ENCODE results near the gene DOCK1.
"Not testable (repeated sequence)": the region's sequence is repeated elsewhere in the genome, so short reads cannot be mapped to it uniquely, and the experiment has no call there.

DOCK1 gene

DNA sequence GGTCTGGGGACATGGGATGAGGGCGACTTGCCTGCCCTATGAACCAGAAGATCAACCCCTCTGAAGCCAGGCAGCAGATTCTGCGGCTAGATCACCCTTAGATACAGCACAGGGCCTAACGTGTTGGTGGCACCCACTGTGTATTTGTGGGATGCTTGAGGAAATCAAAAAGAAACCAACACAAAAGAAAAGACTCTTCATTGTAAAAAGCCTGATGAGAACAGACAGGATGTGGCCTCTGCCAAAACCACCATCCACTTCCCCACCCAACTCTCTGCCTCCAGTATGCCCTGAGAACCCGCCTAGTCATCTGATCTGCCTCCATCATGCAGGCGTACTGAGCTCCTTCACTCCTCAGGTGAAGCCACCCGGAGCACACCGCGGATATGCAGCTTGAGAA is 388.4 kb downstream of the DOCK1 start:
- DNase-seq, result peak; percentile 16

DNA sequence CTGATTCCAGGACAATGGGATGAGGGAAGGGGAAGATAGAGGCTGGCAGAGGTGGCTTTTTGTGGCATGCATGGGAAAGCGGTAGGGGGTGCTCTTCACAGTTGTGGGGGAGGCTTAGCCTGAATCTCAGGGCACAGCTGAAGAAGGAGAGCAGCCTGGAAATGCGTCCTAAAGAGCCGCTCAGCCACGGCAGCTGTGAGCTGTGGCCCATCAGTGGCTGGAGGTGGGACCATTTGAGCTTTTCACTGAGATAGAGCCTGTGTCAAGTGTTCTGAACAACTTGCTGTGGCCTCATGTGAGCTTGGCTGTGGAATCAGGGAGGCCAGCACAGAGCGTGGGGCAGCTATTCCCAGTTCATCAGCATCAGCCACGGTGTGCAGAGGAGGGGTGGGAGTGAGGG is 391.5 kb downstream of the DOCK1 start:
- no peak for DNase-seq

DNA sequence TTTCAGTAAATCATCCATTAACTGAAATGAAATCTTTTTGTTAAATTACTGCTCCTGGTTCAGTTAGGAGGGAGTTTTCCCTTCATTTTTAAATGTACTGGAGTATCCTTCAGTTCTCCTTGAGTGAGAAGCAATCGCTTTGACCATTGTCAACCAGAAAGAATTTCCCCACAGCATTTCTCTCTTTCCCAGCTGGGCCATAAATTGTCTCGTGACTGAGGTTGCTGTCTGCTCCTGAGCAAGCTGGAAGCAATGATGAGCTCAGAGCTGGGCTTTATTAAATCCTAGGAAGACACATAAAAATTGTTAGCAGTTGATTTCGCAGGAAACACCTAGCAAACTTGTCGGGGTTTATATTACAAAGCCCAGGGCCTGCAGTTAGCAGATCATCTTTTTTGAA is 393.2 kb downstream of the DOCK1 start:
- DNase-seq, result no peak

DNA sequence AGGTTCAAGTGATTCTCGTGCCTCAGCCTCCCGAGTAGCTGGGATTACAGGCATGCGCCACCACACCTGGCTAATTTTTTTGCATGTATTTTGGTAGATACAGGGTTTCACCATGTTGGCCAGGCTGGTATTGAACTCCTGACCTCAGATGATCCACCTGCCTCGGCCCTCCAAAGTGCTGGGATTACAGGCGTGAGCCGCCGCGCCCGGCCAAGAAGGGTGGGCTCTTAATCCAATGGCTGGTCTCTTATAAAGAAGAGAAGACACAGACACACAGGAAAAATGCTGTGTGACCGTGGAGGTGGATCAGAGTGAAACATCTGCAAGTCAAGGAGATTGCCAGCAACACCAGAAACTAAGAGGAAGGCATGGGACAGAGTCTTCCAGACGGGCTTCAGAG is 394.0 kb downstream of the DOCK1 start:
- not testable (repeated sequence) for DNase-seq

DNA sequence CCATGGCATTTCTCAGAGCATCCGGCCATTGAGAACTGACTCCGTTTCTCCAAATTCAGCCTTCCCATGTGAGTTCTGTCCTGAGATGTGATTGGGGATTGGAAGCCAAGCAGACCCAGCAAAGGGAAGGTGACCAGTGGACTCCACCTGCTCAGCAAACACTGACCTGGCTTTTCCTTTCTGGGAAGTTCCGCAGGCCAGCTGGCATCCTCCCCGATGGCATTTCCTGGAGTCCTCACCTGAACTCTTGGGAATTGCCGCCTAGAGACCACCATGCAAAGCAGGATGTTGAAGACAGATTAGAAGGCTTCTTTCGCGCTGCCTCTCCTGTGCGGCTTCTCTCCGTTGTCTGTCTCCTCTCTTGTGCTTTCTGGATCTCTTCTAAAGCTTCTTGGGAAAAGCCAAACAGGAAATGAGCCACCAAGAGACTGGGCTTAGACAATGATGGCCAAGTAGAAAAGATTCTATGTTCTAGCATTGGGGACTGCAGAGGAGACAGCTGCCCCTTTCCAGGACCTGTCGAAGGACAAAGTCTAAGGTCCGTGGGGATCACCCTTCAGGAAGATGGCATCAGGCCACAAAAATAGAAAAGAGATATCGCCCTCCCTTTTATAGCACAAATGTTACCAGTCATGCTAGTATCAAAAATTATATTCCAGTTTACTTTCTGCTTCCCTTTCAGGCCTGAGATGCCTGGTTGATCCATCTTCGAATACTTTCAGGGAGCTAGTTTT is 394.9 kb downstream of the DOCK1 start:
- DNase-seq, result no peak

DNA sequence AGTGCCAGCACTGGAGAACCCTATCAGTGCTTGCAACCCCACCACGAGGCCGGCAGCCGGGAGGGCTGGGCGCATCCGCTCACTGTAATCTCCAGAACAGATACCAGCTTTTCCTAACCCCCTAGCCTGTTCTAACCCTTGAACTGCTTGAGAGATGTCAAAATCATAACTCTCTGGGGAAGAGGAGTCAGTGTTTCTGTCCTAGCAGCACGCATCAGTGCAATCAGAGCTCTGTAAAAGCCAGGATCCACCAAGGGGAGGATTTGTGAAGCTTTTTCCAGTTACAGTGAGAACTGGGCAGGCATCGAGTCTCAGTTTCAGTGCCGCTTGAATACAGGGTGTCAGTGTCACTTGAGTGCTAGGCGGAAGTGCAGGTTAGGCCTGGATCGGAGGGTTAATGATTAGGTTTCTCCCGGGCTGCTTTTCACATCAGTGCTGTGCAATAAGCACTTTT is 395.7 kb downstream of the DOCK1 start:
- DNase-seq, result no peak

DNA sequence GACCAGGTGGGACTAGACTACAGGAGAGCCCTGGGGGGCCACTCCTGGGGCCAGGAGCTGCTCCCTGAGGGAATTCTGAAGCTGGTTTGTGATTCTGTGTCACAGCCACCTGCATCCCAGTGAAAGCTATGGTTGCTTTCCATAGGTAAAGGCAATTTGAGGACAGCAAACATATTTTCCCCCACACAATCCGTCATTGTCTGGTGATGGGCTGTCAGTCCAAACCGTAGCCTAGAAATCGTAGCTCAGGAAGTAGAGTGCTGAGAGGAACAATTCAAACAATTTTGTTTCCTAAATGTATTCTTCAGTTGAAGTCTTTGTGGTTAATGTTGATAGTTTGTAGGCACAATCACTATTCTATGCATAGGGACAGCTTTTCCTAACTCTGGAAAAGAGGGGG is 397.1 kb downstream of the DOCK1 start:
- no peak for DNase-seq

DNA sequence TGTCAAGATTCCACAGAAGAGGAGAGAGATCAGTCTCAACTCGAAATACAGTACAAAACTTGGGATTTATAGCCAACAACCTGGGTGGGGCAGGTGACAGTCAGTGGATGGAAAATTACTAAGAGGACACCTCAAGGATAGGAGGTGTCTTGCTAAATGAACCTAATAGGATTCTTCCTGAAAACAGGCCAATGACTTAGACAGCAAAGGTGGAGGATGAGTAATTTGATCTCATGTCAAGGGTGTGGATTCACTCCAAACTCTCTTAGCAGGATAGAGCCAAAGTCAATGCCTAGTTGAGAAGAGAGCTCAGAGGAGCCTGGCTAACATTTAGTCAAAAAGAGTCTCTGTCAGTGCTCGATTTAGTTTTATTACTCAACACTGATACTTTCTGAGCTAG is 397.9 kb downstream of the DOCK1 start:
- no peak for DNase-seq

DNA sequence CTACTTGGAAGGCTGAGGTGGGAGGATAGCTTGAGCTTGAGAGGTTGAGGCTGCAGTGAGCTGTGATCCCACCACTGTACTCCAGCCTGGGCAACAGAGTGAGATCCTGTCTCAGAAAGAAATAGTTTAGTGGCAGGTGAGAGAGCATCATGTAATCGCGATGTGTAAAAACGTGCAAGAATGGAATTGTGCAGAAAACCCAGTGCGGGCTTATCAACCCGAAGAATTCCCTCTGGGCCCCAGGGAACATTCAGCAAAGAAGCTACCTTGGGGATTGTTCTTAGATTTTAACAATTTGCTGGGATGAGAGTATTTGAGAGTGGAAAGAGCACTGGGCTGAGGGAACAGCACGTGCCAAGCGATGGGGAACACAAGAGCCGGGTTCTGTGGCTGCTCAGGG is 398.5 kb downstream of the DOCK1 start:
- no peak for DNase-seq

DNA sequence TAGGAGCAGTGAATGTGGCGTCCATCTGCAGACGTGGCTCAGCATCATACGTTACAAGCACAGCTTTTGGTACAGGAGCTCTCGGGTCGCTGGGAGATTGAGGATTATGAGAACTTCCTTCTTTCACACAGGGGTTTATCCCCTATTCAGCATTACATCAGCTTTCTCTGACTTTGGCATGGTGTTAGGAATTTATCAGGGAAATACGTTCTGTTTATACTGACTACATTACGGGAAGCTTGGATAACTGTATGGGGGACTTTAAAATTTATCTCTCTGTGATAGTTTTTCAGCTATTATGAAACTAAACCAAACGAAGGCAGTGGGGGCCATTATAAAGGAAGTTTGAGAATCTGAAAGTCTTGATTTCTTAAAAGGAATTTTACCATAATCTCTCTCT is 401.3 kb downstream of the DOCK1 start:
- no peak for DNase-seq

DNA sequence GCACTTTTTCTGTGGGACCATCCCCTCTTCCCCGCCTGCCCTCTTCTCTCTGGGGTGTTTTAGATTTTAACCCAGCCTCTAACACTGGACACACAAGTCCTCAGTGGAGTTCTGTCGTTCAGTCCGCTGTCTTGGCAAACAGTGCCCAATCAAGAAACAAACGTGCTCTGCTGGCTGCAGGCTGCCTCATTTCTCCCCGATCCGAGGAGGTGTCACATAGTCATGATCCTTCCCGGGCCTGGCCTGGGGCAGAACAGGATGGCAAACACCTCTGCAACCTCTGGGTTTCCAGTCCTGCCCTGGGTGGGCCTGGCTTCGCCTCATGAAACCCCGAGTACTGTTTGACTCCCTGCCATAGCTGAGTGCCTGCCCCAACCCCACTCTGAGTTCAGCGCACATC is 402.1 kb downstream of the DOCK1 start:
- DNase-seq, result no peak

DNA sequence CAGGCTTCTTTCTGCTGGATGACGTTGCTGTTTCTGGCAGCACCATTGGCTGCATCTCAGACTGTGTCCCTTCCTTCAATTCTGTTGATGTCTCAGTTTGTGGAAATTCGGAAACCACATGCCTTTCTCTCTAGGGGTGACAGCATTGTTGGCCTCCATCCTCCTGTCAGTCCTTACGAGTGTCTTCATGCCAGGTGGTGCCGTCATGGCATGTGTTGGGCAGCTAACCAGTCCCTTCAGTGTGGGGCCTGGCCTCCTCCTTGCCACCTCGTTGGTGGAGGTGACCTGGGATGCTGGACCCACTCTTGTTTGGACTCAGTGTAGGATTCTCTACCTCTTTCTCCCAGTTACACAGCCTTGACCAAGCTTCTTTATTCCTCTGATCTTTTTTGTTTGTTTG is 402.8 kb downstream of the DOCK1 start:
- DNase-seq, result no peak

DNA sequence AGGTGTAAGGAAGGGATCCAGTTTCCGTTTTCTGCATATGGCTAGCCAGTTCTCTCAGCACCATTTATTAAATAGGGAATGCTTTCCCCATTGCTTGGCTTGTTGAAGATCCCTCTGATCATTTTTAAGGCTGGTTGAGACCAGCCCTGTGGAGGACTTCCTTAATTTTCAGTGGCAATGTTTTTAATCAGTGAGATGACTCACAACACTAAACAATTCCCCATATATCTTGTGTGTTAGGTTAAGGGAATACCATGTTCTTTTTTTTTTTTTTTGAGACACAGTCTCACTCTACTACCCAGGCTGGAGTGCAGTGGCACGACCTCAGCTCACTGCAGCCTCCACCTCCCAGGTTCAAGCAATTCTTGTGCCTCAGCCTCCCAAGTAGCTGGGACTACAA is 404.4 kb downstream of the DOCK1 start:
- DNase-seq, result not testable (repeated sequence)

DNA sequence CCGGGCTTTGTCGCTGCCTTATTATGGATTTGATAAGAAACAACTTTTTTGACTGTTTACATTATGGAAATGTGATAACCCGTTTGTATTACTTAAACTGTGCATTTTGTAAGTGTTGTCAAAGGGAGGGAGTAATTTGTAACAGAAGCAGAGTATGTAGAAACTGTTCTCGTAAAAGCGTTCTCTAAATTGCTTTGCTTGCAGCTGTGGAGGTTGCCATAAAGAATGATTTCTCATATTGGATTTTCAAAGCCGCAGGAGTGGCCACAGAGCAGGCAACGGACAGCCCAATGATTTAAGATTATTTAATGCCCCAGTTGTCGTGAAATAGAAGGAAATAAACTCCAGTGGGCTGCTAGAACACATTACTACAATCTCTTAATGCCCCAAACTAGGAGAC is 405.2 kb downstream of the DOCK1 start:
- no peak for DNase-seq

DNA sequence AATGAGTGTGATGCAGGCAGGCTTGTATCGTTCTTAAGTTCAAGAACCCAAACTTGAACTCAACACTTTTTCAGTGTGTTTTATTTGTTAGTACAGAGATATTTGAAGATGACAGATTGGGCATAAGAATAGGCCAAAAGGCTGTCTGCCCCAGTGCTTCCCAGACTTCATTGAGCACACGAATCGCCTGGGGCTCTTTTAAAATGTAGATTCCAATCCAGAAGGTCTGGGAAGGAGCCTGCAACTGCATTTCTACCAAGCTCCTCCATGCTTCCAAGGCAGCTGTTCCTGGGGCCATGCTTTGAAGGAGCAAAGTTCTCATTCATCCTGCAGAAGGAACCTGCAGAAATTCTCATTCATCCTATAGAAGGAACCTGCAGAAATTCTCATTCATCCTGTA is 405.7 kb downstream of the DOCK1 start:
- no peak for DNase-seq

DNA sequence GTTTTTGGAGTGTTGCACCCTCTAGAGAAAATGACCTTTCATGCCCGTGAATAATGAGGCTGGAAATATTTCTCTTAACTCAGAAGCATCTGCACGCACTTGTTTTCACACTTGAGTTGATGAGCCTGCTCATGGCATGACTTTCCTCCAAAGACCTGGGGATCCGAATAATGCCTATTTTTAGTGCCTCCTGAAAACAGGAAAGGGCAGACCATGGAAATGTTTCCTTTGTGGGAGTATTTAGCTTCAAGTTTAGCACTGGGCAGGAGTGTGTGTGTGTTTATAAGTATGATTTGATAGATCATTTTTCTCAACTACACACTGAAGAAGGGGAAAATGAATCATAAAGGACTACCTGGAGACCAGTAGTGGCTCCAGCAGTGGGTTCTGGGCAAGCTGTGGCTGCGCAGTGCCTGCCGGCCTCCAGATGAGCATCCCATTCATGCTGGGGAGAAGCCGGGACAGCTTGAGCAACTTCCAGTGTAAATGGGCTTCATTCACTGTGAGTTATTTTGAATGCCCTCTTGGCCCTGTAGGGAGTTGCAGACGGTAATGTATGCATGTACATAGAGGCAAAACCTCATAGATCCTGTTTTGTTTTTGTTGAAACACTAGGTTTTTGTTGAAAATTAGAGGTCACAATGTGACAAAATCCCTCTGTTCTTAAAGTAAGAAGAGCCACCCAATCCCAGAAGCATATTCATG is 408.9 kb downstream of the DOCK1 start:
- no peak for DNase-seq

DNA sequence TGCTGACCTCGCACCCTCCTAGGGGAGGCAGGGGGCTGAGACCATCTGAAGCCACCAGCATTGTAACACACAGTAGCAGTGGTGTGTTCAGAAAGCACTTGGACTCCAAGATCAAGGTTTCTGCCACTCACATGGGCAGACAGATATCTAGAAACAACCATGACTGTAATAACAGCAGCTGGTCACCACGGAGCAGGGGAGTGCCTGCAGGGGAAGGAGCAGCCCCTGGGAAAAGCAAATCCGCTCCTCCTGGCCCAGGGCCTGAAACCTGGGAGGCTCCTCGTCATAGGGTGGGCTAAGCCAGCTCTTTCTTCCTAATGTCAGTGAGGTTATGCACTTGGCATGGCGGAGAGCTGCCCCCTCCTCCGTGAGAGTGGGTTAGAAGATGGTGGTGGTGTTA is 409.6 kb downstream of the DOCK1 start:
- no peak for DNase-seq

DNA sequence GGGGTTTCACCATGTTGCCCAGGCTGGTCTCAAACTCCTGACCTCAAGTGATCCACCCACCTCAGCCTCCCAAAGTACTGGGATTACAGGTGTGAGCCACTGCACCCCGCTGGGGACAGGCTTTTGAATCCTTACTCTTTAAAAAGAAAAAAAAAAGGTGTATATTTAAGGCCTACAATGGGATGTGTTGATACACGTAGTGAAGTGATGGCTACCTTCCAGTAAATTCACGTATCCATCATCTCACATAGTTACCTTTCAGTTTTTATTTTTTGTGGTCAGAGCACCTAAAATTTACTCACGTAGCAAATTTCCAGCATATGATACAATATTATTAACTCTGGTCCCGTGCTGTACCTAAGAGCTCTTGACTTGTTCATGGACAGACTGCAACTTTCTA is 410.7 kb downstream of the DOCK1 start:
- no peak for DNase-seq

DNA sequence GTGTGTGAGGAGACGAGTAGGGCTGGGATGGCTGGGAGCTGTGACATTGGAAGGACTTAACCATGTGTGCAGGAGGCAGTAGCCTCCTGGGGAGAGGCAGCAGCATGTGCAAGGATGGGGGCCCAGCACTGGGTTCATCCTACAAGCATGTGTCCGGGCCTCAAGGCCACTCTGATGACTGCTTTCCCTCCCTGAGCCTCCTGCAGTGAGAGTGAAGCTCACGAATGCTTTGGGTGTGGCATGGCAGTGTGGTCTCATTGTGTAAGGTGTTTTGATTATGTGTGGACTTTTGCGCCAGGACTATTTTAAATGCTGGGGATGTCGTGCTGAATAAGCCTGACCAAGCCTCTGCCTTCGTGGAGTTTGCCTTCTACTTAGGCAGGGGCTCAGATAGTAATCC is 413.2 kb downstream of the DOCK1 start:
- no peak for DNase-seq

DNA sequence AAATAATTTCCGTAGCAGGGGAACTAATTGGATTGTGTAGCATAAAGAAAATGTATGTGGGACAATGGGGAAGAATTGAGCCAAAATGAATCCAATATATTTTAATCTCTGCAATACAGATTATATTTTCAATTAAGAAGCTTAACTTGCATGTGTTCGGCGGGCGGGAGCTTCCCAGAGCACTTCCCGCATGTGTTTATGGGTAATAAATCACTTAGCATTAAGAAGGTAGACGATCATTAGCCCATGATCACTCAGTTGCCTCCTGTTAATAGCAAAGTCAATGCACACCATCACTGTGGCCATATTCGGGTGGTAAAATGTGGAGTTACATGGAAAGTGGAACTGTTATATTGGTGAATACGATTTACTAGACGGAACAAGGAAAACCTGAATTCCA is 414.0 kb downstream of the DOCK1 start:
- no peak for DNase-seq

DNA sequence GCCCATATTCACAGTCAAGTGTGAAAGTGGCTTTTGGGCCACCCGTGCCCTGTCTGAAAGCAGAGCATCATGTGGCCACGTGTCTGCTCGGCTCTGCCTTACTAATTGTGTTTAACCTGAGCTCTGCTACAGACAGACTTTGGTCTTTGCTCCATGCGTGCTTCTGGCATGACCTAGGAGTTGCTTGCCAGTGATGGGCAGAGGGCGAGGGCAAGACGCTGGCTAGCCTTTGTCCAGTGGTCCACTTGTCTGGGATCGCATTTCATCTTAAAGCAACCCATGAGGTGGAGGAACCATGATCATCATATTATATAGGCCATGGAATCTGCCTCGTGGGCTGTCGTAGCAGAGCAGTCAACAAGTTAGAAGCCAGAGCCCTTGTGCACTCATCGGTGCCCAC is 414.5 kb downstream of the DOCK1 start:
- no peak for DNase-seq

DNA sequence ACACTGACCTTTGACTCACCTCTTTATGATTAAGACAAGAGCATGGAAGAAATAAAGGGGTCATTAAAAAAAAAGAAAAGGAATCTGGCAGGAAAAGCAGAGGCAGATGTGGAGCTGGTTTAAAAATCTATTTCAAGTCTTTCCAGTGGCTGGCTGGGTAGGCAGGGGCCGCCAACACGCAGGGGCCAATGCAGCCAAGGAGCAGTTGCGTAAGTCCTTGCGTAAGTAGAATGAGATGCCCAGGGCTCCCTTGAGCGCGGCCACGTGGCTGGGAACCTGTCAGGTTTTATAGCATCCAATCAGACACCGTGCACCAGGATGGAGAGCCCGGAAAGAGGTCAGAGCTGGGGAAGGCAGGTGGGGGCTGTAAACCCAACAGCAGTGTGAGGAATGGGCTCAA is 414.9 kb downstream of the DOCK1 start:
- DNase-seq, result no peak

DNA sequence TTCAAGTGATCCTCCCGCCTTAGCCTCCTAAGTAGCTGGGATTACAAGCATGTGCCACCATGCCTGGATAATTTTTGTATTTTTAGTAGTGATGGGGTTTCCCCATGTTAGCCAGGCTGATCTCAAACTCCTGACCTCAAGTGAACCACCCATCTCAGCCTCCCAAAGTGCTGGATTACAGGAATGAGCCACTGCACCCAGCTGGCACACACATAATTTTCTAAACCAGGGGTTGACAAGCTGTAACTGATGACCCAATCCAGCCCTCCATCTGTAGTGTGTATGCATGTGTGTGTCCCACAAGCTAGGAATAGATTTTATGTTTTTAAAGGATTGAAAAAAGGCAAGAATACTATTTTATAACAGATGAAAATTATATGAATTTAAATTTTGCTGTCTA is 417.1 kb downstream of the DOCK1 start:
- DNase-seq, result no peak

DNA sequence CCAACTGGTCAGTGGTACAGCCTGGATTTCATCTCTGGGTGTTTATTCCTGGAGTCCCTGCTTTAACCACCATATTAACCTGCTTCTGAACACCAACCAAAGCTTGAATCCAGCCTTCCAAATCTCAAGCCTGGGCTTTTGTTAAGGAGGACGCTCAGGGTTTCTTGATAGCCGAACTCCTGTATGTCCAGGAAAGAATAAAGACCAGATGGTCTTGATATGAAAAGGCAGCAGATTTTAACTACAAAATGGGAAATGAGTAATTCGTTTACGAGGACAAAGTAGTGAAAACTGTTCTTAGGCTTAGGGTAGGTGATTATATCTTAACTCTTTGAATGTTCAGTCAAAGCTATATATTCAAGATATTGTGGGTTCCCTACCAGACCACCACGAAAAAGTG is 420.3 kb downstream of the DOCK1 start:
- no peak for DNase-seq

DNA sequence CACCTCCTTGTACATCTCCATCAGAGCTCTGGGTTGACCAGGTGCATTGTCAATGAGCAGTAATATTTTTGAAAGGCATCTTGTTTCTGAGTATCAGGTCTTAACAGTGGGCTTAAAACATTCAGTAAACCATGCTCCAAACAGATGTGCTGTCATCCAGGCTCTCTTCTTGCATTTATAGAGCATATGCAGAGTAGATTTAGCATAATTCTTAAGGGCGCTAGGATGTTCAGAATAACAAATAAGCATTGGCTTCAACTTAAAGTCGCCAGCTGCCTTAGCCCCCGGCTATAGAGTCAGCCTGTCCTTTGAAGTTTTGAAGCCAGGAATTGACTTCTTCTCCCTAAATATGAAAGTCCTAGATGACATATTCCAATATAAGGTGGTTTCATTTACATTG is 421.7 kb downstream of the DOCK1 start:
- no peak for DNase-seq
